Panc1 (cell line): Measurements from ENCODE around the gene EMD. TPM values are rescaled to one million over a fixed set of nuclear protein-coding genes. Genes with fewer than 3 reads are reported as not detected.

Source experiments
- ATAC-seq: fragments of 200-7000 bp; cut with Tn5 transposase; 2 replicates; pipeline ENCODE4 v1.9.1; 2020; ENCODE audit warnings: mild to moderate bottlenecking, moderate library complexity
- BruUV-seq: library from RNA; stranded (reverse); fragments of 400-500 nt; replicated peaks from 2 replicates; lab custom pipeline; 2021; lab: Mats Ljungman, UMichigan
- CTCF ChIA-PET: fragments of 300-600 bp; sonication (Branson Sonifier 250); formaldehyde crosslinking; loops from one replicate; lab custom pipeline; 2022; ENCODE audit warnings: antibody characterized with exemption; lab: Charles Lee
- POLR2A ChIA-PET: fragments of 300-600 bp; sonication (Branson Sonifier 250); formaldehyde crosslinking; loops from one replicate; lab custom pipeline; 2022; ENCODE audit warnings: antibody characterized with exemption; lab: Charles Lee
- DNase-seq: peaks from one replicate; pipeline ENCODE4 v3.0.0-alpha.2; 2010; ENCODE audit warnings: low read depth, low spot score
- H3K27ac ChIP-seq: 2 replicates; pipeline ENCODE4 v1.5.1; 2011; ENCODE audit warnings: mild to moderate bottlenecking, low read length, inconsistent platforms
- H3K27me3 ChIP-seq: fragments of 200-500 bp; sonication (Bioruptor generic); 2 replicates; pipeline ENCODE4 v1.6.0; 2014; ENCODE audit warnings: low read length, inconsistent platforms; ENCODE audit not compliant: control insufficient read depth, insufficient read depth
- H3K36me3 ChIP-seq: fragments of 200-500 bp; sonication (Bioruptor generic); 2 replicates; pipeline ENCODE4 v1.5.1; 2014; ENCODE audit warnings: inconsistent platforms, mild to moderate bottlenecking, low read length, moderate library complexity; ENCODE audit not compliant: control insufficient read depth, insufficient read depth
- H3K4me1 ChIP-seq: 2 replicates; pipeline ENCODE4 v1.5.1; 2011; ENCODE audit warnings: inconsistent platforms, mild to moderate bottlenecking, low read length, moderate library complexity; ENCODE audit not compliant: control insufficient read depth, insufficient read depth
- H3K4me3 ChIP-seq, 2 experiments: 2 replicates each; pipeline ENCODE4 v1.5.1; 2011 to 2012; ENCODE audit warnings: low read depth in 2 of 2, low read length in 2 of 2, mild to moderate bottlenecking in 2 of 2, inconsistent platforms in 1 of 2, moderate library complexity in 1 of 2
- H3K9me3 ChIP-seq: fragments of 200-500 bp; sonication (Bioruptor generic); 2 replicates; pipeline ENCODE4 v1.5.1; 2014; ENCODE audit warnings: low read depth, mild to moderate bottlenecking, inconsistent platforms, low read length, moderate library complexity; ENCODE audit not compliant: control insufficient read depth, insufficient read depth
- POLR2AphosphoS5 ChIP-seq: IDR thresholded peaks from 2 replicates; pipeline ENCODE4 v1.6.1; 2012; ENCODE audit warnings: mild to moderate bottlenecking, low read depth, low read length, moderate library complexity
- REST ChIP-seq, 2 experiments: IDR thresholded peaks; 2 replicates each; pipeline ENCODE4 v1.6.1; 2011 to 2012; ENCODE audit warnings: low read depth in 2 of 2, control low read depth in 1 of 2, low read length in 1 of 2, mild to moderate bottlenecking in 1 of 2, moderate library complexity in 1 of 2; ENCODE audit not compliant: insufficient read depth in 1 of 2
- SIN3A ChIP-seq: IDR thresholded peaks from 2 replicates; pipeline ENCODE4 v1.6.1; 2012; ENCODE audit warnings: low read depth, mild to moderate bottlenecking, low read length, moderate library complexity, borderline replicate concordance; ENCODE audit not compliant: insufficient read depth
- TCF7L2 ChIP-seq: IDR thresholded peaks from 2 replicates; pipeline ENCODE4 v1.6.1; 2011; ENCODE audit warnings: mild to moderate bottlenecking, low read depth, low read length, inconsistent platforms
- in situ Hi-C: cut with HindIII; loops from 2 replicates; pipeline ENCODE4 v1.10.0; 2016; ENCODE audit warnings: low sequenced_read_pairs, low pct_unique_long_range_greater_than_20kb
- intact Hi-C: fragments of 100-400 bp; cut with micrococcal nuclease; formaldehyde crosslinking; loops from one replicate; pipeline ENCODE4 v1.10.0; 2022; ENCODE audit not compliant: unreplicated experiment
- total RNA-seq: library from RNA; stranded (reverse); gene quantifications from one replicate; pipeline ENCODE4 v1.2.1, GENCODE V29; 2021; ENCODE audit not compliant: unreplicated experiment
- TF ChIP-seq, protein P1 (sequence below): fragments of 450-650 bp; IDR thresholded peaks from 2 replicates; pipeline ENCODE4 v1.5.1; 2017; ENCODE audit warnings: mild to moderate bottlenecking

Gene EMD
- total RNA-seq, 1 experiment from 2014 or later = 178 TPM

- Histone ChIP-seq H3K27me3 (no peaks in the 10 kb centered on the region), H3K36me3 (no peaks in the 10 kb centered on the region), H3K4me1 (peaks cover 9% of the 10 kb centered on the region), H3K27ac (no peak overlapping the region), H3K9me3 (no peaks in the 10 kb centered on the region), H3K4me3 (no peak overlapping the region)
- intact Hi-C loops (no loop called here), in situ Hi-C loops (no loop called here)
- DNase-seq (no peak), ATAC-seq (no peak)
- ChIA-PET CTCF (no interaction called here), POLR2A (interaction anchor here (0.7 kb wide), 2 partner anchors 72 to 122 kb away, joined by 4 to 7 read pairs; no protein-coding TSS in a partner anchor)
- TF ChIP-seq, protein P1, sequence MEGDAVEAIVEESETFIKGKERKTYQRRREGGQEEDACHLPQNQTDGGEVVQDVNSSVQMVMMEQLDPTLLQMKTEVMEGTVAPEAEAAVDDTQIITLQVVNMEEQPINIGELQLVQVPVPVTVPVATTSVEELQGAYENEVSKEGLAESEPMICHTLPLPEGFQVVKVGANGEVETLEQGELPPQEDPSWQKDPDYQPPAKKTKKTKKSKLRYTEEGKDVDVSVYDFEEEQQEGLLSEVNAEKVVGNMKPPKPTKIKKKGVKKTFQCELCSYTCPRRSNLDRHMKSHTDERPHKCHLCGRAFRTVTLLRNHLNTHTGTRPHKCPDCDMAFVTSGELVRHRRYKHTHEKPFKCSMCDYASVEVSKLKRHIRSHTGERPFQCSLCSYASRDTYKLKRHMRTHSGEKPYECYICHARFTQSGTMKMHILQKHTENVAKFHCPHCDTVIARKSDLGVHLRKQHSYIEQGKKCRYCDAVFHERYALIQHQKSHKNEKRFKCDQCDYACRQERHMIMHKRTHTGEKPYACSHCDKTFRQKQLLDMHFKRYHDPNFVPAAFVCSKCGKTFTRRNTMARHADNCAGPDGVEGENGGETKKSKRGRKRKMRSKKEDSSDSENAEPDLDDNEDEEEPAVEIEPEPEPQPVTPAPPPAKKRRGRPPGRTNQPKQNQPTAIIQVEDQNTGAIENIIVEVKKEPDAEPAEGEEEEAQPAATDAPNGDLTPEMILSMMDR = no peak
- TF ChIP-seq SIN3A (no peak), POLR2AphosphoS5 (no peak), TCF7L2 (no peak), REST (IDR thresholded peaks at IDR 0.05; ENCODE audit: insufficient read depth in 1 of 2, low read depth in 2 of 2, low read length in 1 of 2) (no peak)
- no TSS peak for BruUV-seq
Measured at GRCh38 chrX:154417157-154417556, 38.1 kb downstream of the EMD start.

DNA sequence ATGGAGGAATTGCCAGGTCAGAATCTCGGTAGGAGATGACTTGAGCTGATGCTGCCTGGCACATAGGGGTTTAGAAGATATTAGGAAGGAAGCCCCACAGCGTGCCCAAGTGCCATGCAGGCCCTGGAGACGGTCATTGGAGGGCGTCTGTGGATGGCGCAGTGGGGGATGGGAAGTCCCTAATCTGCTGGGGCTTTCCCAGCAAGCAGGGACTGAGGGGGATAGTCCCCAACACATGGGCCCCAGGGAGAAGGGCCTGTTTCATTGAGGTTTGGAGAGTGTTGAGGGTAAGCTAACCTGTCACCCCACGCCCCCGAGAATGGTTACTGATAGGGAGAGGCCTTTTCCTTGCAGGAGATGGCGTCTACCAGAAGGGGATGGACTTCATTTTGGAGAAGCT, 40.1 kb downstream of the EMD start:
- DNase-seq (no peak), ATAC-seq (peak; percentile 11; the same call in 1 of the 2 replicates)
- BruUV-seq = no TSS peak
- H3K36me3 ChIP-seq = no peaks in the 10 kb centered on the region
- H3K27ac ChIP-seq = no peak overlapping the region
- in situ Hi-C loops = no loop called here
- POLR2A ChIA-PET = no interaction called here
- CTCF ChIA-PET = no interaction called here
- no peak overlapping the region for H3K4me3 ChIP-seq
- intact Hi-C loops = no loop called here
- H3K4me1 ChIP-seq = no peaks in the 10 kb centered on the region
- no peaks in the 10 kb centered on the region for H3K9me3 ChIP-seq
- TF ChIP-seq, protein P1 = no peak
- no peak for TF ChIP-seq POLR2AphosphoS5
- H3K27me3 ChIP-seq = no peaks in the 10 kb centered on the region
